ENCODE results near the gene MEGF8. TPM values are rescaled to one million over a fixed set of nuclear protein-coding genes. Genes with fewer than 3 reads are reported as not detected.

Gene MEGF8
- total and polyA plus RNA-seq, 2 of the 13 experiments (the other 11 are each of a cell fraction or from before 2014, with no cell fraction given), result 4.0 to 8.8 TPM

DNA sequence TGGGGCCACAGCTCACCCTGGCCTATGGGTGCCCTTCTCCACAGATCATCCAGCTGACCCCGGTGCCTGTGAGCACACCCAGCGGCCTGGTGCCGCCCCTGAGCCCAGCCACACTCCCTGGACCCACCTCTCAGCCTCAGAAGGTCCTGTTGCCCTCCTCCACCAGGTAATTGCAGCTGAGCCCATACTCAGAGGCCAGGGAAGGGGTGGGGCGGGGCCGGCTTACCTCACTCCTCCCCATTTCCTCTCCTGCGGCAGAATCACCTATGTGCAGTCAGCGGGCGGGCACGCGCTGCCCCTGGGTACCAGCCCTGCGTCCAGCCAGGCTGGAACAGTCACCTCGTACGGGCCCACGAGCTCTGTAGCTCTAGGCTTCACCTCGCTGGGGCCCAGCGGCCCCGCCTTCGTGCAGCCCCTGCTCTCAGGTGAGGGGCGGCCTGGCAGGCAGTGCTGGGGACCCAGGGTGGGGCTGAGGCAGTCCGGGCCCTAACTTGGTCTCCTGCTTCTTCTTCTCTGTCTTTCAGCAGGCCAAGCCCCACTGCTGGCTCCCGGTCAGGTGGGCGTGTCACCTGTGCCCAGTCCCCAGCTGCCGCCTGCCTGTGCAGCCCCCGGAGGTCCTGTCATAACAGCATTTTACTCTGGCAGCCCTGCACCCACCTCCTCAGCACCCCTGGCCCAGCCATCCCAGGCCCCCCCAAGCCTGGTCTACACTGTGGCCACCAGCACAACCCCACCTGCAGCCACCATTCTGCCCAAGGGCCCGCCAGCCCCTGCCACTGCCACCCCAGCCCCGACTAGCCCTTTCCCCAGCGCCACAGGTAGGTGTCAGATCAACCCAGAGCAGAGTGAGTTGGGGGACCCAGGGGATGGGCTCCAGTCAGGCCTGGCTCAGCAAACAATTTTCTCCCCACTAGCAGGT lies 33.1 kb upstream of the MEGF8 start:
- no peak overlapping the region for H2AFZ ChIP-seq (ENCODE audit: low read length)
- no peak overlapping the region for H3K4me2 ChIP-seq (ENCODE audit: low read depth, low read length)
- DNase-seq (ENCODE audit: low spot score), result no peak
- TF ChIP-seq RBFOX2 (IDR thresholded peaks at IDR 0.05; ENCODE audit: low read depth, low read length), result peak; percentile 43; the same call in 1 of the 2 replicates
- TF ChIP-seq POGK (CRISPR knock-in tag; conservative IDR thresholded peaks at IDR 0.05), result no peak
- CTCF ChIA-PET (ENCODE audit: low intra/inter-chr PET ratio, low total read pairs), result interaction anchor here (3.1 kb wide), 1 partner anchor 48 kb away, joined by 34 read pairs; no protein-coding TSS in a partner anchor
- no peak for FAIRE-seq
- peaks cover 30 to 72% of the 10 kb centered on the region in 2 experiments; a peak in 4 of 5 replicates for H3K36me3 ChIP-seq (replicated peaks in 1 of 2; ENCODE audit: control insufficient read depth in 1 of 2, insufficient read depth in 2 of 2, low read length in 2 of 2)
- no peaks in the 10 kb centered on the region for H3K4me1 ChIP-seq (ENCODE audit: insufficient read depth, low read length)
- no peak overlapping the region for H3K27ac ChIP-seq (ENCODE audit: extremely low read length, insufficient read depth, low read length)
- H4K20me1 ChIP-seq (ENCODE audit: insufficient read depth, low read length), result no peaks in the 10 kb centered on the region
- intact Hi-C loops (cut with micrococcal nuclease; ENCODE audit: unreplicated experiment), result no loop called here
- H3K79me2 ChIP-seq (ENCODE audit: insufficient read depth, low read length), result no peaks in the 10 kb centered on the region
- 100% methylated on average over 17 of the region's 27 CpGs for WGBS (ENCODE audit: low lambda C conversion rate)
- H3K9ac ChIP-seq (ENCODE audit: insufficient read depth, low read depth, low read length), result no peak overlapping the region
- no peaks in the 10 kb centered on the region for H3K9me3 ChIP-seq (ENCODE audit: low read length)
- BruUV-seq (replicated peaks), result no TSS peak
- POLR2A ChIA-PET, result no interaction called here
- in situ Hi-C loops (cut with HindIII; ENCODE audit: extremely low pct_ligation_motif_present, low pct_unique_long_range_greater_than_20kb), result loop anchor here (5.0 kb wide), 1 partner anchor 160 kb away; the partner anchor contains the start of gene POU2F2
- no peak for ATAC-seq
- H3K27me3 ChIP-seq (ENCODE audit: control insufficient read depth in 1 of 2, insufficient read depth in 2 of 2, low read length in 2 of 2), result no peaks in the 10 kb centered on the region
- no peak overlapping the region for H3K4me3 ChIP-seq (replicated peaks in 1 of 3; ENCODE audit: insufficient read depth in 1 of 3, low read depth in 2 of 3, low read length in 3 of 3)

- no peak for TF ChIP-seq FLYWCH1 (CRISPR knock-in tag; IDR thresholded peaks at IDR 0.05)
- H3K9me3 ChIP-seq (ENCODE audit: low read length), result no peaks in the 10 kb centered on the region
- CTCF ChIA-PET (ENCODE audit: low intra/inter-chr PET ratio, low total read pairs), result interaction anchor here (3.1 kb wide), 1 partner anchor 48 kb away, joined by 34 read pairs; no protein-coding TSS in a partner anchor
- 95% methylated on average over 5 of the region's 14 CpGs for WGBS (ENCODE audit: low lambda C conversion rate)
- intact Hi-C loops (cut with micrococcal nuclease; ENCODE audit: unreplicated experiment), result no loop called here
- H3K27ac ChIP-seq (ENCODE audit: extremely low read length, insufficient read depth, low read length), result no peak overlapping the region
- in situ Hi-C loops (cut with HindIII; ENCODE audit: extremely low pct_ligation_motif_present, low pct_unique_long_range_greater_than_20kb), result loop anchor here (5.0 kb wide), 1 partner anchor 161 kb away; the partner anchor contains the start of gene POU2F2
- H3K36me3 ChIP-seq (replicated peaks in 1 of 2; ENCODE audit: control insufficient read depth in 1 of 2, insufficient read depth in 2 of 2, low read length in 2 of 2), result peaks cover 25 to 66% of the 10 kb centered on the region in 2 experiments; a peak in 4 of 5 replicates
- POLR2A ChIA-PET, result no interaction called here
- H3K9ac ChIP-seq (ENCODE audit: insufficient read depth, low read depth, low read length), result no peak overlapping the region
- DNase-seq (ENCODE audit: low spot score) (no peak), ATAC-seq (no peak), FAIRE-seq (no peak)
- no peak overlapping the region for H3K4me3 ChIP-seq (replicated peaks in 1 of 3; ENCODE audit: insufficient read depth in 1 of 3, low read depth in 2 of 3, low read length in 3 of 3)
- no peak overlapping the region for H3K4me2 ChIP-seq (ENCODE audit: low read depth, low read length)
- H4K20me1 ChIP-seq (ENCODE audit: insufficient read depth, low read length), result no peaks in the 10 kb centered on the region
- no peaks in the 10 kb centered on the region for H3K27me3 ChIP-seq (ENCODE audit: control insufficient read depth in 1 of 2, insufficient read depth in 2 of 2, low read length in 2 of 2)
- no peak overlapping the region for H2AFZ ChIP-seq (ENCODE audit: low read length)
- H3K79me2 ChIP-seq (ENCODE audit: insufficient read depth, low read length), result no peaks in the 10 kb centered on the region
- BruUV-seq (replicated peaks), result no TSS peak
- H3K4me1 ChIP-seq (ENCODE audit: insufficient read depth, low read length), result no peaks in the 10 kb centered on the region
Measured at GRCh38 chr19:42292963-42293362, 32.5 kb upstream of the MEGF8 start.
